Smooth muscle cell (in vitro differentiated cells): ENCODE measurements around the gene SV2C. TPM values are rescaled to one million over a fixed set of nuclear protein-coding genes. Genes with fewer than 3 reads are reported as not detected.
"Not testable (repeated sequence)": the region's sequence is repeated elsewhere in the genome, so short reads cannot be mapped to it uniquely, and the experiment has no call there.

Source experiments
- DNase-seq: peaks from one replicate; lab custom pipeline; 2025; ENCODE audit not compliant: unreplicated experiment; lab: John Stamatoyannopoulos, UW
- H2AFZ ChIP-seq: fragments of 200-600 bp; sonication (generic); 2 replicates; pipeline ENCODE4 v1.6.0; 2016; ENCODE audit warnings: antibody characterized with exemption, low read depth, mild to moderate bottlenecking
- H3F3A ChIP-seq: fragments of 200-600 bp; sonication (generic); 2 replicates; pipeline ENCODE4 v1.6.0; 2017; ENCODE audit warnings: antibody characterized with exemption, low read depth
- H3K27ac ChIP-seq: fragments of 200-600 bp; sonication (generic); 2 replicates; pipeline ENCODE4 v1.5.1; 2016; ENCODE audit warnings: low read depth, mild to moderate bottlenecking
- H3K27me3 ChIP-seq: fragments of 200-600 bp; sonication (generic); 2 replicates; pipeline ENCODE4 v1.6.1; 2016; ENCODE audit warnings: low read depth, mild to moderate bottlenecking
- H3K36me3 ChIP-seq: fragments of 200-600 bp; sonication (generic); 2 replicates; pipeline ENCODE4 v1.5.1; 2016; ENCODE audit warnings: low read depth
- H3K4me1 ChIP-seq: fragments of 200-600 bp; sonication (generic); 2 replicates; pipeline ENCODE4 v1.5.1; 2016; ENCODE audit warnings: low read depth
- H3K4me2 ChIP-seq: fragments of 200-600 bp; sonication (generic); 2 replicates; pipeline ENCODE4 v1.6.0; 2016; ENCODE audit warnings: mild to moderate bottlenecking
- H3K4me3 ChIP-seq: fragments of 200-600 bp; sonication (generic); 2 replicates; pipeline ENCODE4 v1.5.1; 2016; ENCODE audit warnings: mild to moderate bottlenecking
- H3K79me2 ChIP-seq: fragments of 200-600 bp; sonication (generic); 2 replicates; pipeline ENCODE4 v1.6.0; 2016; ENCODE audit warnings: low read depth, mild to moderate bottlenecking
- H3K9ac ChIP-seq: fragments of 200-600 bp; sonication (generic); 2 replicates; pipeline ENCODE4 v1.6.0; 2016; ENCODE audit warnings: low read depth
- H3K9me3 ChIP-seq: fragments of 200-600 bp; sonication (generic); replicated peaks from 2 replicates; pipeline ENCODE4 v1.5.1; 2016; ENCODE audit warnings: low read depth
- H4K20me1 ChIP-seq: fragments of 200-600 bp; sonication (generic); 2 replicates; pipeline ENCODE4 v1.6.0; 2016; ENCODE audit warnings: low read depth
- WGBS: methylation state at CpG from one replicate; pipeline ENCODE4 v1.1.7; 2016; ENCODE audit warnings: low lambda C conversion rate; 5-methylcytosine and 5-hydroxymethylcytosine counted together
- polyA plus RNA-seq: library from polyadenylated mRNA; unstranded; fragments of >200 nt; fragmentation: Nextera tagmentation; extraction: Ambion mirVana; gene quantifications from 2 replicates; pipeline ENCODE4 v1.2.1, GENCODE V29; 2016
- total RNA-seq: library from RNA; depleted of rRNA; stranded (reverse); fragments of >200 nt; gene quantifications from 2 replicates; pipeline ENCODE4 v1.2.3, GENCODE V29; 2014
- TF ChIP-seq, protein P1 (sequence below): fragments of 200-600 bp; sonication (generic); IDR thresholded peaks from 2 replicates; pipeline ENCODE4 v1.5.1; 2017; ENCODE audit warnings: borderline replicate concordance, mild to moderate bottlenecking, antibody characterized with exemption; ENCODE audit not compliant: insufficient read depth, poor library complexity, severe bottlenecking

The SV2C gene, protein sequence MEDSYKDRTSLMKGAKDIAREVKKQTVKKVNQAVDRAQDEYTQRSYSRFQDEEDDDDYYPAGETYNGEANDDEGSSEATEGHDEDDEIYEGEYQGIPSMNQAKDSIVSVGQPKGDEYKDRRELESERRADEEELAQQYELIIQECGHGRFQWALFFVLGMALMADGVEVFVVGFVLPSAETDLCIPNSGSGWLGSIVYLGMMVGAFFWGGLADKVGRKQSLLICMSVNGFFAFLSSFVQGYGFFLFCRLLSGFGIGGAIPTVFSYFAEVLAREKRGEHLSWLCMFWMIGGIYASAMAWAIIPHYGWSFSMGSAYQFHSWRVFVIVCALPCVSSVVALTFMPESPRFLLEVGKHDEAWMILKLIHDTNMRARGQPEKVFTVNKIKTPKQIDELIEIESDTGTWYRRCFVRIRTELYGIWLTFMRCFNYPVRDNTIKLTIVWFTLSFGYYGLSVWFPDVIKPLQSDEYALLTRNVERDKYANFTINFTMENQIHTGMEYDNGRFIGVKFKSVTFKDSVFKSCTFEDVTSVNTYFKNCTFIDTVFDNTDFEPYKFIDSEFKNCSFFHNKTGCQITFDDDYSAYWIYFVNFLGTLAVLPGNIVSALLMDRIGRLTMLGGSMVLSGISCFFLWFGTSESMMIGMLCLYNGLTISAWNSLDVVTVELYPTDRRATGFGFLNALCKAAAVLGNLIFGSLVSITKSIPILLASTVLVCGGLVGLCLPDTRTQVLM
- 0.13 TPM in 1 of 2 replicates, not detected in the other for total RNA-seq
- 0.02 TPM in 1 of 2 replicates, not detected in the other for polyA plus RNA-seq

DNA sequence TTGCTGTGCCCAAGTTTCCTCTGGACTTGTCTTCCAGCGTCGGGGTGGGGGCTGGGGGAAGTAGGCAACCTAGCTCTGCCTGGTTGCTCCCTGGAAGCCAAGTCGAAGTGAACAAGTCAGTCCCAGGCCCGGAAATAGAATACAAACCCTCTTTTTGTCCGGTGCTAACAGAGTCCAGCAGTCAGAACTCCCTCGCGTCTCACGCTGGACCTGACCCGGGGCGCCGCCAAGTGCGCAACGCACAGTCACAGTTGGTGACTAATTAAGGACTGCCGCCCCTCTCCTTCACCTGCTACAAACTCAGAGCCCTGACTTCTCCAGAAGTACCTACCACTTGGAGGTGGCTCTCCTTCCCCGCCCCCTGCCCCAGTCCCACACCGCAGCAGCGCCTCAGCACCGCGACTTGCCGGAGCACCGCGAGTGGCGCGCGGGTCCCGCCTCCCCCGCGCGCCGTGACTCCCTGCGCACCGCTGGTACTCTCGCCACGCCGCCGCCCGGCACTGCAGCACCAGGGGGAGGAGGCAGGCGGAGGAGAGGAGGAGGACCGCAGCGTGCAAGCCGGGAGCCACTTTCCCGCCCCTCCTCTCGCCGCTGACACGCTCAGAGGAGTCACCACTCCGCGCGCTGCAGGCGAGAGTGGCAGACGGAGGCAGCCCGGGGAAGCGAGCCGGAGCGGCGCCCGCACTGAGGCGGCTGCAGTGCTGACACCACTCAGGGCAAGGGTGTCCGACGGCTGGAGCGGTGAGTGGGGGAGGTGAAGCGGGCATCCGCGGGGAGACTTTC, at the start of gene SV2C:
SV2C (plus strand) TSS at position 612 of the 783 bp plus-strand sequence. CDS start 48,368 bp downstream, outside the sequence.
- Histone ChIP-seq H3K36me3 (no peaks in the 10 kb centered on the region), H3K9ac (no peak within 1 kb of the TSS), H3K27ac (no peak within 1 kb of the TSS), H3K27me3 (peaks cover 100% of the 10 kb centered on the region), H3F3A (no peaks in the 10 kb centered on the region), H3K4me3 (peak within 1 kb of the TSS; percentile 37), H2AFZ (no peak within 1 kb of the TSS), H3K4me2 (peak within 1 kb of the TSS; percentile 84), H3K79me2 (no peaks in the 10 kb centered on the region), H3K9me3 (no peaks in the 10 kb centered on the region), H4K20me1 (no peaks in the 10 kb centered on the region), H3K4me1 (peaks cover 19% of the 10 kb centered on the region)
- peak; percentile 28 for DNase-seq
- 1% methylated on average over 63 of the region's 63 CpGs for WGBS
- TF ChIP-seq, protein P1, sequence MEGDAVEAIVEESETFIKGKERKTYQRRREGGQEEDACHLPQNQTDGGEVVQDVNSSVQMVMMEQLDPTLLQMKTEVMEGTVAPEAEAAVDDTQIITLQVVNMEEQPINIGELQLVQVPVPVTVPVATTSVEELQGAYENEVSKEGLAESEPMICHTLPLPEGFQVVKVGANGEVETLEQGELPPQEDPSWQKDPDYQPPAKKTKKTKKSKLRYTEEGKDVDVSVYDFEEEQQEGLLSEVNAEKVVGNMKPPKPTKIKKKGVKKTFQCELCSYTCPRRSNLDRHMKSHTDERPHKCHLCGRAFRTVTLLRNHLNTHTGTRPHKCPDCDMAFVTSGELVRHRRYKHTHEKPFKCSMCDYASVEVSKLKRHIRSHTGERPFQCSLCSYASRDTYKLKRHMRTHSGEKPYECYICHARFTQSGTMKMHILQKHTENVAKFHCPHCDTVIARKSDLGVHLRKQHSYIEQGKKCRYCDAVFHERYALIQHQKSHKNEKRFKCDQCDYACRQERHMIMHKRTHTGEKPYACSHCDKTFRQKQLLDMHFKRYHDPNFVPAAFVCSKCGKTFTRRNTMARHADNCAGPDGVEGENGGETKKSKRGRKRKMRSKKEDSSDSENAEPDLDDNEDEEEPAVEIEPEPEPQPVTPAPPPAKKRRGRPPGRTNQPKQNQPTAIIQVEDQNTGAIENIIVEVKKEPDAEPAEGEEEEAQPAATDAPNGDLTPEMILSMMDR, result no peak

DNA sequence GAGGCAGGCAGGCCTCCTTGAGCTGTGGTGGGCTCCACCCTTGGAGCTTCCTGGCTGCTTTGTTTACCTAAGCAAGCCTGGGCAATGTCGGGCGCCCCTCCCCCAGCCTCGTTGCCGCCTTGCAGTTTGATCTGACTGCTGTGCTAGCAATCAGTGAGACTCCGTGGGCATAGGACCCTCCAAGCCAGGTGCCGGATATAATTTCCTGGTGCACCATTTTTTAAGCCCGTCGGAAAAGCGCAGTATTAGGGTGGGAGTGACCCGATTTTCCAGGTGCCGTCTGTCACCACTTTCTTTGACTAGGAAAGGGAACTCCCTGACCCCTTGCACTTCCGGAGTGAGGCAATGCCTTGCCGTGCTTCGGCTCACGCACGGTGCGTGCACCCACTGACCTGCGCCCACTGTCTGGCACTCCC, 45.4 kb upstream of the SV2C start:
- DNase-seq, H4K20me1 ChIP-seq, H3K4me1 ChIP-seq, H3K9ac ChIP-seq, H2AFZ ChIP-seq, H3K27ac ChIP-seq, H3K79me2 ChIP-seq, H3K4me2 ChIP-seq, H3K9me3 ChIP-seq, H3F3A ChIP-seq, H3K4me3 ChIP-seq, H3K36me3 ChIP-seq, H3K27me3 ChIP-seq: not testable (repeated sequence)
- 13% methylated on average over 18 of the region's 18 CpGs for WGBS

DNA sequence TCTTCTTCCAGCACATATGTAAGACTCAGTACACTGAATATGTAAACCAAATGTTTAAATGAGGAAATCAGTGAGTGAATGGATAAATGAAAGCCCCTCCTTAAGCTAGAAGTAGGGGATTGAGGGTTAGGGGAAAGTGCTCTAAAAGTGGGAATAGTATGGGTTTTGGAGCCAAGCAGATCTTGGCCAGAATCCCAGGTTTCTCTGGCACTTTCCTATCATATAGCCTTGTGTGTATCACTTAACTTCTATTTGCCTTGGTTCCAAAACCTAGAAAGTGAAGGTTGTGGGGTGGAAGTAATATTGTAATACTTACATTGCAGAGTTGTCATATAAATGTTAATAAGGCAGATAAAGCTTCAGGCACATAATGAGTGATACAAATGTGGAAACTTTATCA, 45.0 kb upstream of the SV2C start:
- H3K4me3 ChIP-seq, result no peak overlapping the region
- H3F3A ChIP-seq, result no peaks in the 10 kb centered on the region
- TF ChIP-seq, protein P1, result no peak
- H3K4me2 ChIP-seq, result no peak overlapping the region
- no peak overlapping the region for H3K9ac ChIP-seq
- no peaks in the 10 kb centered on the region for H3K4me1 ChIP-seq
- H3K9me3 ChIP-seq, result no peaks in the 10 kb centered on the region
- no peak for DNase-seq
- no peak overlapping the region for H2AFZ ChIP-seq
- H3K27ac ChIP-seq, result no peak overlapping the region
- peaks cover 9% of the 10 kb centered on the region for H3K27me3 ChIP-seq
- H3K79me2 ChIP-seq, result no peaks in the 10 kb centered on the region
- H3K36me3 ChIP-seq, result no peaks in the 10 kb centered on the region
- no peaks in the 10 kb centered on the region for H4K20me1 ChIP-seq

DNA sequence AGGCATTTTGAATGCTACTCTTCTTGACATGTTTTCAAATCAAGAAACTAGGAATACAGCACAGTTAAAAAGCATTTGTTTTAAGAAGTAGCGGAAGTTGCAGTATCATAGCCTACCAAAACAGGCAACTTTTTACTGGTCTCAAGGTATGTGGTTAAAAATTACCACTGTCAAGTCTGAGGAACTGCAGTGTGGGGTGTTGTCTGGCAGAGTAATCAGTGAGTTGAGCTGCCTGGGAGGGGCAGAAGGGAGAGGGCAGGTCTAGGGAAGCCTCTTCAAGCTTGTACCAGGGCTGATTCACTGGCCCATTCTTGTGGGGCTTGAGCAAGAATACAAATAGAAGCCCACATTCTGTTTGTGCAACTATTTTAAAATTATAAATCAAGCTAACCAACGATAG, 42.4 kb upstream of the SV2C start:
- Histone ChIP-seq H3K27me3 (peaks cover 9% of the 10 kb centered on the region), H3K27ac (no peak overlapping the region), H3F3A (no peaks in the 10 kb centered on the region), H3K4me2 (no peak overlapping the region), H3K36me3 (no peaks in the 10 kb centered on the region), H3K9me3 (no peaks in the 10 kb centered on the region), H4K20me1 (no peaks in the 10 kb centered on the region), H2AFZ (no peak overlapping the region), H3K4me1 (no peaks in the 10 kb centered on the region), H3K9ac (no peak overlapping the region), H3K4me3 (no peak overlapping the region), H3K79me2 (no peaks in the 10 kb centered on the region)
- DNase-seq, result no peak
- TF ChIP-seq, protein P1, result no peak
- WGBS, result 75% methylated on average over 2 of the region's 2 CpGs
